ENCODE results near the gene KRT7. TPM values are rescaled to one million over a fixed set of nuclear protein-coding genes. Genes with fewer than 3 reads are reported as not detected.

Gene KRT7
- total and polyA plus RNA-seq, 2 donors (not counting 1 experiment from before 2014, with no cell fraction given) = not detected

DNA sequence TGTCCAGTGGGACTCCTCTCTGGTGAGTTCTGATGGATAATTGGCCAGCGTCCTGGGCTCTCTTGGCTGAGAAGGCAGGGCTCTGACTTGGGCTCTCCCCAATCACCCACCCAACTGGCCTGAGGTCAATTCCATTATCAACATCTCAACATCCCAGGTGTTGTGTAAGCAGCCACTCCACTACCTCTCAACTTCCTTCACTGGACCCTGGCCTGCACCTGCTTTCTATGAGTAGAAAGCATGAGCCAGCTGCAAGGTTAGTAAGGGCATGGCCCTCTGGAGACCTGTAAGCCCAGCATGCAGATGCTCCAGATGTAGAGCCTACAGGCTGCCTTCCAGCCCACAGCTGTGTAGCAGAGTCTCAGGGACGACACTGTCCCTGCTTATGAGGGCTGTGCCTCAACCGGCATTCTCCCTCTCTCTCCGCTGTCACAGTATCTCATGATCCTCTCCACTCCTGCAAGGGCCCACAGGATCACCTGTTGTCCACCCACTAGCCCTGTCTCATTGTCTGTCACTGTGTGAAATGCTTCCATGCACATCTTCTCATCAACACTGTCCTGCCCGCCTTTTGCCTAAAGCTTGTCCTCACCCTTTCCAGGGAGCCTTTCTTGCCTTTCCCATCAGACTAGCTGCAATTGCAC is 63.7 kb downstream of the KRT7 start:
- no peak for ATAC-seq (ENCODE audit: low read depth)
- no peak for TF ChIP-seq CTCF (IDR thresholded peaks at IDR 0.05)
- no peak for TF ChIP-seq EZH2 (IDR thresholded peaks at IDR 0.05; ENCODE audit: borderline replicate concordance, insufficient read depth, low read depth, low read length, poor library complexity, severe bottlenecking)
- Histone ChIP-seq H4K20me1 (ENCODE audit: control insufficient read depth, insufficient read depth, low read length, poor library complexity, severe bottlenecking) (no peaks in the 10 kb centered on the region), H3K9ac (ENCODE audit: low read length) (no peak overlapping the region), H2AFZ (ENCODE audit: insufficient read depth, low read depth, low read length, poor library complexity, severe bottlenecking) (no peak overlapping the region), H3K4me3 (ENCODE audit: control extremely low read depth in 1 of 5, extremely low read depth in 1 of 5, insufficient read depth in 1 of 5, low read depth in 2 of 5, low read length in 4 of 5) (no peak overlapping the region), H3K27me3 (replicated peaks in 1 of 4; ENCODE audit: control extremely low read depth in 1 of 4, control insufficient read depth in 3 of 4, insufficient read depth in 4 of 4, low read length in 3 of 4) (peaks cover 0 to 8% (median 2%) of the 10 kb centered on the region in 4 experiments), H3K79me2 (ENCODE audit: control insufficient read depth, insufficient read depth, low read length) (no peaks in the 10 kb centered on the region), H3K27ac (ENCODE audit: low read length in 2 of 2) (no peak overlapping the region), H3K4me2 (replicated peaks; ENCODE audit: low read depth, low read length, poor library complexity, severe bottlenecking) (no peak overlapping the region), H3K9me3 (ENCODE audit: control extremely low read depth in 1 of 3, control insufficient read depth in 2 of 3, insufficient read depth in 1 of 3, low read length in 2 of 3) (no peaks in the 10 kb centered on the region), H3K4me1 (ENCODE audit: control insufficient read depth in 2 of 2, insufficient read depth in 2 of 2, low read length in 2 of 2) (no peaks in the 10 kb centered on the region), H3K36me3 (replicated peaks in 1 of 2; ENCODE audit: control extremely low read depth in 1 of 2, control insufficient read depth in 1 of 2, extremely low read depth in 1 of 2, insufficient read depth in 2 of 2, low read length in 1 of 2) (no peaks in the 10 kb centered on the region)
- no peak overlapping the region for H3K4me3 Mint-ChIP-seq
- intact Hi-C loops (cut with micrococcal nuclease) = no loop called here
- no peak overlapping the region for H3K27ac Mint-ChIP-seq
- 90% methylated on average over 4 of the region's 5 CpGs for WGBS (ENCODE audit: insufficient coverage)
- H3K9me3 Mint-ChIP-seq (ENCODE audit: insufficient read depth) = no peaks in the 10 kb centered on the region
- ChIA-PET CTCF (interaction anchor here (1.5 kb wide), 1 partner anchor 31 kb away, joined by 6 read pairs; no protein-coding TSS in a partner anchor), POLR2A (no interaction called here)
- DNase-seq = no peak
- no peaks in the 10 kb centered on the region for H3K4me1 Mint-ChIP-seq
- H3K27me3 Mint-ChIP-seq = peaks cover 51% of the 10 kb centered on the region

Other genes starting within 250 kb of the KRT7 start
- gene TAMALIN, start 226.3 kb upstream of the KRT7 start, total RNA-seq = 136 and 139 TPM in 2 replicates
- 151 and 448 TPM in 2 replicates for gene TAMALIN, start 226.3 kb upstream of the KRT7 start, polyA plus RNA-seq
- 43.2 and 52.8 TPM in 2 replicates for gene NR4A1, start 181.8 kb upstream of the KRT7 start, total RNA-seq
- gene NR4A1, start 181.8 kb upstream of the KRT7 start, polyA plus RNA-seq = 470 and 1,095 TPM in 2 replicates
- 19.4 and 20.0 TPM in 2 replicates for gene ATG101, start 163.3 kb upstream of the KRT7 start, total RNA-seq
- gene ATG101, start 163.3 kb upstream of the KRT7 start, polyA plus RNA-seq = 50.3 and 98.6 TPM in 2 replicates
- not detected in 2 replicates for gene SMIM41, start 153.5 kb upstream of the KRT7 start, total RNA-seq
- gene SMIM41, start 153.5 kb upstream of the KRT7 start, polyA plus RNA-seq = 0.12 TPM in 1 of 2 replicates, not detected in the other
- not detected in 2 replicates for gene KRT80, start 41.2 kb upstream of the KRT7 start, total RNA-seq
- gene KRT80, start 41.2 kb upstream of the KRT7 start, polyA plus RNA-seq = not detected in 2 replicates
- gene KRT86, start 41.4 kb downstream of the KRT7 start, total RNA-seq = not detected in 2 replicates
- gene KRT86, start 41.4 kb downstream of the KRT7 start, polyA plus RNA-seq = not detected in 2 replicates
- gene KRT81, start 58.3 kb downstream of the KRT7 start, total RNA-seq = not detected in 2 replicates
- gene KRT81, start 58.3 kb downstream of the KRT7 start, polyA plus RNA-seq = not detected in 2 replicates
- gene KRT83, start 88.2 kb downstream of the KRT7 start, total RNA-seq = not detected in 2 replicates
- not detected in 2 replicates for gene KRT83, start 88.2 kb downstream of the KRT7 start, polyA plus RNA-seq
- gene KRT85, start 134.2 kb downstream of the KRT7 start, total RNA-seq = not detected in 2 replicates
- gene KRT85, start 134.2 kb downstream of the KRT7 start, polyA plus RNA-seq = not detected in 2 replicates
- not detected in 2 replicates for gene KRT84, start 152.4 kb downstream of the KRT7 start, total RNA-seq
- gene KRT84, start 152.4 kb downstream of the KRT7 start, polyA plus RNA-seq = not detected in 2 replicates
- gene KRT82, start 173.1 kb downstream of the KRT7 start, total RNA-seq = not detected in 2 replicates
- not detected in 2 replicates for gene KRT82, start 173.1 kb downstream of the KRT7 start, polyA plus RNA-seq
- gene KRT75, start 201.1 kb downstream of the KRT7 start, total RNA-seq = not detected in 2 replicates
- not detected in 2 replicates for gene KRT75, start 201.1 kb downstream of the KRT7 start, polyA plus RNA-seq
- not detected in 2 replicates for gene KRT6B, start 218.9 kb downstream of the KRT7 start, total RNA-seq
- not detected in 2 replicates for gene KRT6B, start 218.9 kb downstream of the KRT7 start, polyA plus RNA-seq
- gene KRT6C, start 240.6 kb downstream of the KRT7 start, total RNA-seq = not detected in 2 replicates
- gene KRT6C, start 240.6 kb downstream of the KRT7 start, polyA plus RNA-seq = not detected in 2 replicates